Gastrocnemius medialis (tissue), 4 donors: Measurements from ENCODE around the gene PAQR7.

ENCODE experiments used
- POLR2A ChIP-seq, 2 donors: fragments of 450-650 bp; IDR thresholded peaks; one replicate each; pipeline ENCODE4 v1.6.1; 2017; ENCODE audit warnings: antibody characterized with exemption in 2 of 2, mild to moderate bottlenecking in 2 of 2, moderate library complexity in 2 of 2
- TF ChIP-seq, protein P1 (sequence below), 5 experiments: fragments of 450-650 bp in 3 of 5; fragments of 200-600 bp in 2 of 5; sonication (generic) in 2 of 5; IDR thresholded peaks in 4 of 5; conservative IDR thresholded peaks in 1 of 5; 1 replicate in 4 of 5; 2 replicates in 1 of 5; pipeline ENCODE4 v1.5.1; 2016 to 2019; ENCODE audit warnings: antibody characterized with exemption in 5 of 5, mild to moderate bottlenecking in 3 of 5, moderate library complexity in 3 of 5

DNA sequence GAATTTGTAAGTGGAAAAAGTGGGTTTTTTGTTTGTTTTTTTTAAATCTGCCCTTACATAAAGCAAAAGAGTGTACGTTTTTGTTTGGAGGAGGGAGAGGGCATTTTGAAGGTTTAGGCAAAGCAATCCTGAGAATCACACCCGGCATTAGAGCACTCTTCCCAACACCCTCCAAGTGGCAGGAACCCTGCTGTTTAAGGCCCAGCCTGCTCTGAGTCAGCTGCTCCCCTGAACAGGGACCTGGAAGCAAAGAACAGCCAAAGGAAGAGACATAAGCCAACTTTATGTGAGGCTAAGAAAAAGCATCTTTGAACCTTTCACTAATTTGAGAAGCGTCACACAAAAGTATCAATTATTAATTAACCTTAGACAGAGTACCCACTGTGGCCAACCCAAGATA lies 38.8 kb downstream of the PAQR7 start:
- TF ChIP-seq, protein P1, sequence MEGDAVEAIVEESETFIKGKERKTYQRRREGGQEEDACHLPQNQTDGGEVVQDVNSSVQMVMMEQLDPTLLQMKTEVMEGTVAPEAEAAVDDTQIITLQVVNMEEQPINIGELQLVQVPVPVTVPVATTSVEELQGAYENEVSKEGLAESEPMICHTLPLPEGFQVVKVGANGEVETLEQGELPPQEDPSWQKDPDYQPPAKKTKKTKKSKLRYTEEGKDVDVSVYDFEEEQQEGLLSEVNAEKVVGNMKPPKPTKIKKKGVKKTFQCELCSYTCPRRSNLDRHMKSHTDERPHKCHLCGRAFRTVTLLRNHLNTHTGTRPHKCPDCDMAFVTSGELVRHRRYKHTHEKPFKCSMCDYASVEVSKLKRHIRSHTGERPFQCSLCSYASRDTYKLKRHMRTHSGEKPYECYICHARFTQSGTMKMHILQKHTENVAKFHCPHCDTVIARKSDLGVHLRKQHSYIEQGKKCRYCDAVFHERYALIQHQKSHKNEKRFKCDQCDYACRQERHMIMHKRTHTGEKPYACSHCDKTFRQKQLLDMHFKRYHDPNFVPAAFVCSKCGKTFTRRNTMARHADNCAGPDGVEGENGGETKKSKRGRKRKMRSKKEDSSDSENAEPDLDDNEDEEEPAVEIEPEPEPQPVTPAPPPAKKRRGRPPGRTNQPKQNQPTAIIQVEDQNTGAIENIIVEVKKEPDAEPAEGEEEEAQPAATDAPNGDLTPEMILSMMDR (IDR thresholded peaks at IDR 0.05 in 4 of 5, conservative IDR thresholded peaks at IDR 0.05 in 1 of 5) = no peak
- TF ChIP-seq POLR2A (IDR thresholded peaks at IDR 0.05) = no peak
